DOHH2 (cell line): ENCODE data around the gene OTC.

Source experiments
- H3F3A ChIP-seq: fragments of 200-600 bp; sonication (generic), shearing (Covaris generic); 2 replicates; pipeline ENCODE4 v1.6.0; 2016; ENCODE audit warnings: antibody characterized with exemption, mild to moderate bottlenecking; ENCODE audit not compliant: control insufficient read depth, insufficient read depth
- H3K27ac ChIP-seq: fragments of 200-600 bp; sonication (generic); 2 replicates; pipeline ENCODE4 v1.5.1; 2014; ENCODE audit warnings: low read depth, mild to moderate bottlenecking, low read length, moderate library complexity
- H3K27me3 ChIP-seq: fragments of 200-600 bp; sonication (generic); 2 replicates; pipeline ENCODE4 v1.6.1; 2014; ENCODE audit warnings: mild to moderate bottlenecking, low read length, mixed read lengths; ENCODE audit not compliant: control insufficient read depth
- H3K36me3 ChIP-seq: fragments of 200-600 bp; sonication (generic); 2 replicates; pipeline ENCODE4 v1.6.1; 2014; ENCODE audit warnings: mild to moderate bottlenecking, low read length, moderate library complexity, mixed read lengths; ENCODE audit not compliant: control insufficient read depth
- H3K4me1 ChIP-seq: fragments of 200-600 bp; sonication (generic); 2 replicates; pipeline ENCODE4 v1.6.1; 2014; ENCODE audit warnings: mild to moderate bottlenecking, low read length, mixed read lengths; ENCODE audit not compliant: control insufficient read depth
- H3K4me2 ChIP-seq: fragments of 200-600 bp; sonication (generic); 2 replicates; pipeline ENCODE4 v1.6.0; 2014; ENCODE audit warnings: mild to moderate bottlenecking, low read length, moderate library complexity
- H3K4me3 ChIP-seq: fragments of 200-600 bp; sonication (generic); 2 replicates; pipeline ENCODE4 v1.5.1; 2014; ENCODE audit warnings: mild to moderate bottlenecking, low read length, mixed read lengths
- H3K79me2 ChIP-seq: fragments of 200-600 bp; sonication (generic); 2 replicates; pipeline ENCODE4 v1.6.1; 2014; ENCODE audit warnings: mild to moderate bottlenecking, low read length, mixed read lengths; ENCODE audit not compliant: control insufficient read depth
- H3K9me2 ChIP-seq: fragments of 200-600 bp; sonication (generic); replicated peaks from 2 replicates; pipeline ENCODE4 v1.6.1; 2014; ENCODE audit warnings: mild to moderate bottlenecking, low read length, mixed read lengths; ENCODE audit not compliant: control insufficient read depth
- H3K9me3 ChIP-seq: fragments of 200-600 bp; sonication (generic); 2 replicates; pipeline ENCODE4 v1.6.1; 2014; ENCODE audit warnings: antibody characterized with exemption, low read length, mixed read lengths; ENCODE audit not compliant: control insufficient read depth, insufficient read depth
- H4K20me1 ChIP-seq: fragments of 200-600 bp; sonication (generic); 2 replicates; pipeline ENCODE4 v1.6.0; 2014; ENCODE audit warnings: low read depth, mild to moderate bottlenecking, antibody characterized with exemption, low read length, moderate library complexity; ENCODE audit not compliant: control insufficient read depth, insufficient read depth
- EZH2phosphoT487 ChIP-seq: fragments of 200-600 bp; sonication (generic); IDR thresholded peaks from 2 replicates; pipeline ENCODE4 v1.6.1; 2017; ENCODE audit warnings: borderline replicate concordance, mild to moderate bottlenecking, antibody characterized with exemption, low read length, moderate library complexity, mixed read lengths
- TF ChIP-seq, protein P1 (sequence below): fragments of 200-600 bp; sonication (generic); IDR thresholded peaks from one replicate; pipeline ENCODE4 v1.5.1; 2014; ENCODE audit warnings: antibody characterized with exemption, mild to moderate bottlenecking, low read depth, low read length; ENCODE audit not compliant: poor library complexity, severe bottlenecking

The OTC gene

DNA sequence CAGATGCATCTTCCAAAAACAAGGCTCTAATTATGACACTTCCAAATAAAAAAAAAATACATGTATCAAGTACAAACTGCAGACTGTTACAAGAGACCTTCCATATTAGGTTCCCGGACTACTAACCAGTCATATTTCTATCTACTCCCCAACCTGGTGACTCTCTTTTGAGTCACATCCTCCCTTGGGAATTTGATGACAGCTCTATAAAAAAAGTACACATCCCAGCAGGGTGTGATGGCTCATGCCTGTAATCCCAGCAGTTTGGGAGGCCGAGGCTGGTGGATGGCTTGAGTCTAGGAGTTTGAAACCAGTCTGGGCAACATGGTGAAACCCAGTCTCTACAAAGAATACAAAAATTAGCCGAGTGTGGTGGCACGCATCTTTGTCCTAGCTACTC is 40.0 kb upstream of the OTC start:
- Histone ChIP-seq H3F3A (no peaks in the 10 kb centered on the region), H3K4me3 (no peak overlapping the region), H3K27ac (no peak overlapping the region), H3K9me2 (no peaks in the 10 kb centered on the region), H3K9me3 (no peaks in the 10 kb centered on the region), H3K36me3 (no peaks in the 10 kb centered on the region; the same call in 1 of the 2 replicates), H3K4me1 (no peaks in the 10 kb centered on the region), H3K27me3 (no peaks in the 10 kb centered on the region), H3K4me2 (no peak overlapping the region), H4K20me1 (no peaks in the 10 kb centered on the region), H3K79me2 (no peaks in the 10 kb centered on the region)
- no peak for TF ChIP-seq EZH2phosphoT487
- TF ChIP-seq, protein P1, sequence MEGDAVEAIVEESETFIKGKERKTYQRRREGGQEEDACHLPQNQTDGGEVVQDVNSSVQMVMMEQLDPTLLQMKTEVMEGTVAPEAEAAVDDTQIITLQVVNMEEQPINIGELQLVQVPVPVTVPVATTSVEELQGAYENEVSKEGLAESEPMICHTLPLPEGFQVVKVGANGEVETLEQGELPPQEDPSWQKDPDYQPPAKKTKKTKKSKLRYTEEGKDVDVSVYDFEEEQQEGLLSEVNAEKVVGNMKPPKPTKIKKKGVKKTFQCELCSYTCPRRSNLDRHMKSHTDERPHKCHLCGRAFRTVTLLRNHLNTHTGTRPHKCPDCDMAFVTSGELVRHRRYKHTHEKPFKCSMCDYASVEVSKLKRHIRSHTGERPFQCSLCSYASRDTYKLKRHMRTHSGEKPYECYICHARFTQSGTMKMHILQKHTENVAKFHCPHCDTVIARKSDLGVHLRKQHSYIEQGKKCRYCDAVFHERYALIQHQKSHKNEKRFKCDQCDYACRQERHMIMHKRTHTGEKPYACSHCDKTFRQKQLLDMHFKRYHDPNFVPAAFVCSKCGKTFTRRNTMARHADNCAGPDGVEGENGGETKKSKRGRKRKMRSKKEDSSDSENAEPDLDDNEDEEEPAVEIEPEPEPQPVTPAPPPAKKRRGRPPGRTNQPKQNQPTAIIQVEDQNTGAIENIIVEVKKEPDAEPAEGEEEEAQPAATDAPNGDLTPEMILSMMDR, result no peak

- Histone ChIP-seq H3K9me2 (no peaks in the 10 kb centered on the region), H3K27ac (no peak overlapping the region), H3K27me3 (no peaks in the 10 kb centered on the region), H4K20me1 (no peaks in the 10 kb centered on the region), H3K4me2 (no peak overlapping the region), H3K4me1 (no peaks in the 10 kb centered on the region), H3K4me3 (no peak overlapping the region), H3F3A (no peaks in the 10 kb centered on the region), H3K9me3 (no peaks in the 10 kb centered on the region), H3K79me2 (no peaks in the 10 kb centered on the region), H3K36me3 (no peaks in the 10 kb centered on the region; the same call in 1 of the 2 replicates)
- TF ChIP-seq, protein P1, result no peak
- TF ChIP-seq EZH2phosphoT487, result no peak
Measured at GRCh38 chrX:38313190-38313589, 39.2 kb upstream of the OTC start.

DNA sequence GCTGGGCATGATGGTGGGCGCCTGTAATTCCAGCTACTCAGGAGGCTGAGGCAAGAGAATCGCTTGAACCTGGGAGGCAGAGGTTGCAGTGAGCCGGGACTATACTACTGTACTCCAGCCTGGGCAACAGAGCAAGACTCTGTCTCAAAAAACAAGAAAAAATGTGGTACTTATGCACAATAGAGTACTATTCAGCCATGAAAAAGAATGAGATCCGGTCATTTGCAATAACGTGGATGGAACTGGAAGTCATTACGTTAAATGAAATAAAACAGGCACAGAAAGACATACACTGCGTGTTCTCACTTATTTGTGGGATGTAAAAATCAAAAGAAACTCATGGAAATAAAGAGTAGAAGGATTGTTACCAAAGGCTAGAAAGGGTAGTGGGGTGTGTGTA is 37.2 kb upstream of the OTC start:
- no peaks in the 10 kb centered on the region for H3K79me2 ChIP-seq
- H3K36me3 ChIP-seq, result no peaks in the 10 kb centered on the region; the same call in 1 of the 2 replicates
- H3K27ac ChIP-seq, result no peak overlapping the region
- H3K27me3 ChIP-seq, result no peaks in the 10 kb centered on the region
- no peaks in the 10 kb centered on the region for H4K20me1 ChIP-seq
- H3K9me3 ChIP-seq, result no peaks in the 10 kb centered on the region
- H3K4me2 ChIP-seq, result no peak overlapping the region
- H3K4me3 ChIP-seq, result no peak overlapping the region
- no peaks in the 10 kb centered on the region for H3K4me1 ChIP-seq
- H3K9me2 ChIP-seq, result no peaks in the 10 kb centered on the region
- H3F3A ChIP-seq, result no peaks in the 10 kb centered on the region
- TF ChIP-seq EZH2phosphoT487, result no peak
- TF ChIP-seq, protein P1, result no peak
